ENCODE measurements around the gene MFSD2A. TPM values are rescaled to one million over a fixed set of nuclear protein-coding genes. Genes with fewer than 3 reads are reported as not detected.
"Not testable (repeated sequence)": the region's sequence is repeated elsewhere in the genome, so short reads cannot be mapped to it uniquely, and the experiment has no call there.

MFSD2A gene
- total and polyA plus RNA-seq, 3 donors from 2014 or later, result 122 to 201 (median 185) TPM

GRCh38 chr1:39958403-39959200 is 3.7 kb downstream of the MFSD2A start:
- intact Hi-C loops (cut with DNase I; ENCODE audit: low total_unique reads), result no loop called here
- no peak for DNase-seq
- H3K27ac ChIP-seq, result peak overlapping the region; percentile 45 to 50
- TF ChIP-seq POLR2A (IDR thresholded peaks at IDR 0.05) (no peak), CTCF (IDR thresholded peaks at IDR 0.05) (no peak)
- no peaks in the 10 kb centered on the region for H3K27me3 ChIP-seq
- H3K4me3 ChIP-seq, result no peak overlapping the region
- peaks cover 43% of the 10 kb centered on the region for H3K4me1 ChIP-seq
- WGBS, 2 donors, result 66 to 67% methylated on average over 7 of the region's 7 CpGs
- H3K9me3 ChIP-seq, result no peaks in the 10 kb centered on the region
- no peaks in the 10 kb centered on the region for H3K36me3 ChIP-seq (ENCODE audit: low read depth, missing control alignments)

DNA sequence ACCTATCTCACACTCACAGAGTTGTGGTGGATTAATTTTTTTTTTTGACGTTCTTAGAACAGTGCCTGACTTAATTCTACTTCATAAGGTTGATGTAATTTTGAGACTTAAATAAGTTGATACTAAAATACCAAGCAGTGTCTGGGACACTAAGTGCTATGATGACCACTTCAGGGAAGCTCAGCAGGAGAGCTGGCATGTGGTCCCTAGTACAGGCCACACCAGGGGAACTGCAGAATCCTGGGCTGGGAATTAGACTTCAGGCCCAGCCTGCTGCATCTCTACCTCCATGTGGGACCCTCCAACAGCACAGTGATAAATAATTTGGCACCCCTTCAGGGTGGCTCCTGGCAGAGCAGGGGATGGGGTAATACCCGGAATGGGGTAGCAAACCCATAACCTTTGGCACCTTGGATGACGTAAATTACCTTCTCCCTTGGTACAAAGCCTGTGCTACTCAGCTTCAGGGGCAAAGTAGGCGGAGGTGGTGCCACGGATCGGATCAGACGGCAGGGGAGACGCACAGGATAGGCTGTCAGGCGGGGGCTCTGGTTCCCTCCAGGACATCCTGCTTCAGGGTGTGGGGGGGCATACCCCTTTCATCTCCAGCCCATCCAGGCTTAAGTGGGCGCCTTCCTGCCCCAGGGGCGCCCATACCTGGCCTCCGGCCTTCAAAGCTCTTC is 4.8 kb downstream of the MFSD2A start:
- intact Hi-C loops (cut with DNase I; ENCODE audit: low total_unique reads), result no loop called here
- Histone ChIP-seq H3K27ac (peak overlapping the region in 1 of 2 donors; percentile 31), H3K36me3 (ENCODE audit: low read depth, missing control alignments) (no peaks in the 10 kb centered on the region), H3K27me3 (no peaks in the 10 kb centered on the region), H3K9me3 (no peaks in the 10 kb centered on the region), H3K4me1 (peaks cover 33% of the 10 kb centered on the region), H3K4me3 (no peak overlapping the region)
- no peak for TF ChIP-seq CTCF (IDR thresholded peaks at IDR 0.05)
- TF ChIP-seq POLR2A (IDR thresholded peaks at IDR 0.05), result no peak
- DNase-seq, result no peak
- WGBS, 2 donors, result 75 to 80% methylated on average over 10 to 12 of the region's 12 CpGs

- Histone ChIP-seq H3K4me1 (peaks cover 29% of the 10 kb centered on the region), H3K9me3 (no peaks in the 10 kb centered on the region), H3K27ac (peak overlapping the region in 1 of 2 donors; percentile 31), H3K27me3 (no peaks in the 10 kb centered on the region), H3K36me3 (ENCODE audit: low read depth, missing control alignments) (no peaks in the 10 kb centered on the region), H3K4me3 (no peak overlapping the region)
- peak; percentile 83 for DNase-seq
- no peak for TF ChIP-seq CTCF (IDR thresholded peaks at IDR 0.05)
- no peak for TF ChIP-seq POLR2A (IDR thresholded peaks at IDR 0.05)
- intact Hi-C loops (cut with DNase I; ENCODE audit: low total_unique reads), result no loop called here
- WGBS, 2 donors, result 52 to 70% methylated on average over 8 to 13 of the region's 13 CpGs
These were observed 5.5 kb downstream of the MFSD2A start for GRCh38 chr1:39960431-39960958.

- Histone ChIP-seq H3K36me3 (ENCODE audit: low read depth, missing control alignments) (no peaks in the 10 kb centered on the region), H3K9me3 (no peaks in the 10 kb centered on the region), H3K27me3 (no peaks in the 10 kb centered on the region), H3K4me3 (no peak overlapping the region), H3K27ac (no peak overlapping the region), H3K4me1 (peaks cover 17% of the 10 kb centered on the region)
- intact Hi-C loops (cut with DNase I; ENCODE audit: low total_unique reads), result no loop called here
- no peak for DNase-seq
- WGBS, 2 donors, result 95 to 96% methylated on average over 17 of the region's 17 CpGs
- TF ChIP-seq POLR2A (IDR thresholded peaks at IDR 0.05) (no peak), CTCF (IDR thresholded peaks at IDR 0.05) (no peak)
These were observed 7.5 kb downstream of the MFSD2A start for GRCh38 chr1:39962450-39962825.

GRCh38 chr1:39962964-39963363 is 8.0 kb downstream of the MFSD2A start:
- H3K27ac ChIP-seq; H3K36me3 ChIP-seq (ENCODE audit: low read depth, missing control alignments); DNase-seq; H3K27me3 ChIP-seq; H3K4me3 ChIP-seq; H3K9me3 ChIP-seq; intact Hi-C loops (cut with DNase I; ENCODE audit: low total_unique reads): not testable (repeated sequence)
- WGBS, 2 donors, result 95 to 96% methylated on average over 7 to 13 of the region's 13 CpGs
- H3K4me1 ChIP-seq, result peaks cover 17% of the 10 kb centered on the region

Data from testis (tissue), 3 donors.